WI38 (cell line): ENCODE measurements around the gene CTPS2.
"Not testable (repeated sequence)": the region's sequence is repeated elsewhere in the genome, so short reads cannot be mapped to it uniquely, and the experiment has no call there.

Experiments used
- H3K4me3 ChIP-seq: 2 replicates; pipeline ENCODE4 v1.5.1; 2011; ENCODE audit warnings: low read depth, mild to moderate bottlenecking, control low read depth, low read length
- CTCF ChIP-seq: IDR thresholded peaks from 2 replicates; pipeline ENCODE4 v1.5.1; 2012; ENCODE audit warnings: low read depth, mild to moderate bottlenecking, control low read depth, low read length

The CTPS2 gene

GRCh38 chrX:16743604-16744325 lies 31.3 kb upstream of the CTPS2 start:
- H3K4me3 ChIP-seq, result no peak overlapping the region
- peak; percentile 40 for TF ChIP-seq CTCF

- H3K4me3 ChIP-seq, result no peak overlapping the region
- no peak for TF ChIP-seq CTCF
Observed at GRCh38 chrX:16739574-16739973, 27.1 kb upstream of the CTPS2 start.

DNA sequence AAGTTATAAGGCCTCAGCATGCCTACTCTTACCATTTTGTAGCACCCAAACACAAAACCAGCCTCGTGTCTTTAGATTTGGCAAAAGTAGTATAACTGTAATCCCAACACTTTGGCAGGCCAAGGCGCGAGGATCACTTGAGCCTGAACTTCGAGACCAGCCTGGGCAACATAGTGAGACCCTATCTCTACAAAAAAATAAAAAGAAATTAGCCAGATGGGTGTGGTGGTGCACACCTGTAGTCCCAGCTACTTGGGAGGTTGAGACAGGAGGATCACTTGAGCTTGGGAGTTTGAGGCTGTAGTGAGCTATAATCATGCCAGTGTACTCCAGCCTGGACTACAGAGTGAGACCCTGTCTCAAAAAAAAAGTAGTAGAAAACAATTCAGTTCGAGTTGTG lies 24.6 kb upstream of the CTPS2 start:
- no peak for TF ChIP-seq CTCF

DNA sequence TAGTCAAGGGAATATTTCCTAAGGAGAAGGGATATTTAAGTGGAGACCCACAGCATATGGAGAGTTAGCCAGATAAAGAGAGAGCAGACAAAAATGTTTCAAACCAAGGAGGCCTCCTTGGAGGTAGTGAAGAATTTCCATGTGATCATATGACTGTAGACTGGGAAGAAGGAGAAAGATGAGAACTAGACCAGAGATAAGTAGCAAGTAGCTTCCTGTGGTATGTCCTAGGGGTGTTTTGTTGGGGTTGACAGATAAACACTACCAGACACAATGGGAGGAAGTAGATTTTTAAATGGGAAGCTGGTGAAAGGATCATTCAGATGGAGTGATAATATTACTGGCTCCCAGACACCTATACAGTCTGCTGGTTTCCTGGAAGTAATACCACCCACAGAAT lies 20.5 kb upstream of the CTPS2 start:
- TF ChIP-seq CTCF, result no peak

More for the DNA sequence above, 24.6 kb upstream of the CTPS2 start:
- no peak overlapping the region for H3K4me3 ChIP-seq

DNA sequence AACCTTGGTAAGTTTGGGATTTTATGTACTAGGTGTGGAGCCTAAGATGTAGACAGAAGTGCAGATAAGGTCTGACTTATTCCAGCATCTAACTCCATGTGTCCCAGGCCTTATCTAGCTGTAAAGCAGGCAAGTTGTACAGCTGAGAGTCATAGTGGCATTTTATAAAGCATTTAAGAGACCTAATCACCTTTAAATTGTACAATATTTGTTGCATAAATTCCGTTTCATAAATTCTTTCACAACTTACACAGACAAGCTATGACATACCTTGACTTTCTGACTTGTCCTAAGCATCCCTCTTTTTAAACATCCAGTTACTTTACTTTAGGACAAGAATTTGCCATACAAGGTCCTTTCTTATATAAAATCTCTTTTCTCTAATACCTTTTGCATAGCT lies 18.0 kb upstream of the CTPS2 start:
- no peak overlapping the region for H3K4me3 ChIP-seq
- no peak for TF ChIP-seq CTCF

More for the DNA sequence above, 20.5 kb upstream of the CTPS2 start:
- H3K4me3 ChIP-seq, result no peak overlapping the region

- no peak overlapping the region for H3K4me3 ChIP-seq
- no peak for TF ChIP-seq CTCF
Observed at GRCh38 chrX:16727637-16728036, 15.2 kb upstream of the CTPS2 start.

- H3K4me3 ChIP-seq, result not testable (repeated sequence)
Observed at GRCh38 chrX:16726347-16726988, 14.0 kb upstream of the CTPS2 start.

GRCh38 chrX:16725072-16725471 lies 12.6 kb upstream of the CTPS2 start:
- no peak overlapping the region for H3K4me3 ChIP-seq
- no peak for TF ChIP-seq CTCF
